MM.1S (cell line): ENCODE results near the gene KCNMA1.

ENCODE experiments used
- DNase-seq: peaks from one replicate; pipeline ENCODE4 v3.0.0-alpha.2; 2015
- H2AFZ ChIP-seq: fragments of 300-600 bp; sonication (generic); 2 replicates; pipeline ENCODE4 v1.6.0; 2016; ENCODE audit warnings: antibody characterized with exemption, low read length
- H3F3A ChIP-seq: fragments of 300-600 bp; sonication (generic); 2 replicates; pipeline ENCODE4 v1.6.1; 2016; ENCODE audit warnings: mild to moderate bottlenecking, antibody characterized with exemption, low read length, moderate library complexity, mixed read lengths; ENCODE audit not compliant: insufficient read depth
- H3K27ac ChIP-seq: fragments of 300-600 bp; sonication (generic); 2 replicates; pipeline ENCODE4 v1.5.1; 2016; ENCODE audit warnings: mild to moderate bottlenecking, low read length
- H3K27me3 ChIP-seq: fragments of 300-600 bp; sonication (generic); replicated peaks from 2 replicates; pipeline ENCODE4 v1.6.0; 2016; ENCODE audit warnings: low read length; ENCODE audit not compliant: insufficient read depth
- H3K36me3 ChIP-seq: fragments of 300-600 bp; sonication (generic); replicated peaks from 2 replicates; pipeline ENCODE4 v1.6.1; 2016; ENCODE audit warnings: mild to moderate bottlenecking, low read length, mixed read lengths; ENCODE audit not compliant: insufficient read depth
- H3K4me1 ChIP-seq: fragments of 300-600 bp; sonication (generic); 2 replicates; pipeline ENCODE4 v1.6.1; 2016; ENCODE audit warnings: low read length, mixed read lengths
- H3K4me2 ChIP-seq: fragments of 300-600 bp; sonication (generic); 2 replicates; pipeline ENCODE4 v1.6.0; 2016; ENCODE audit warnings: low read depth, low read length
- H3K4me3 ChIP-seq: fragments of 300-600 bp; sonication (generic); 2 replicates; pipeline ENCODE4 v1.5.1; 2016; ENCODE audit warnings: low read length, mixed read lengths
- H3K79me2 ChIP-seq: fragments of 300-600 bp; sonication (generic); 2 replicates; pipeline ENCODE4 v1.6.1; 2016; ENCODE audit warnings: mixed run types, low read length, mixed read lengths
- H3K9ac ChIP-seq: fragments of 300-600 bp; sonication (generic); 2 replicates; pipeline ENCODE4 v1.6.1; 2016; ENCODE audit warnings: low read length, mixed read lengths
- H3K9me2 ChIP-seq: fragments of 300-600 bp; sonication (generic); replicated peaks from 2 replicates; pipeline ENCODE4 v1.6.1; 2016; ENCODE audit warnings: mild to moderate bottlenecking, low read length, mixed read lengths; ENCODE audit not compliant: insufficient read depth
- H3K9me3 ChIP-seq: fragments of 300-600 bp; sonication (generic); replicated peaks from 2 replicates; pipeline ENCODE4 v1.6.1; 2016; ENCODE audit warnings: mild to moderate bottlenecking, low read length, mixed read lengths; ENCODE audit not compliant: insufficient read depth
- H4K20me1 ChIP-seq: fragments of 300-600 bp; sonication (generic); 2 replicates; pipeline ENCODE4 v1.6.1; 2016; ENCODE audit warnings: mild to moderate bottlenecking, low read length, moderate library complexity, mixed read lengths; ENCODE audit not compliant: insufficient read depth
- CTCF ChIP-seq: fragments of 300-600 bp; sonication (generic); IDR thresholded peaks from 2 replicates; pipeline ENCODE4 v1.5.1; 2016; ENCODE audit warnings: antibody characterized with exemption, low read length, mixed read lengths
- EZH2 ChIP-seq: fragments of 300-600 bp; sonication (generic); optimal IDR thresholded peaks from 2 replicates; pipeline ENCODE3; 2017; ENCODE audit warnings: low read depth, mild to moderate bottlenecking, antibody characterized with exemption, low read length, mixed read lengths
- EZH2phosphoT487 ChIP-seq: fragments of 300-600 bp; sonication (generic); IDR thresholded peaks from 2 replicates; pipeline ENCODE4 v1.6.1; 2018; ENCODE audit warnings: antibody characterized with exemption, low read length

KCNMA1 gene

GRCh38 chr10:77245953-77246352 is 391.7 kb downstream of the KCNMA1 start:
- Histone ChIP-seq H3K9me2 (no peaks in the 10 kb centered on the region), H3K27me3 (no peaks in the 10 kb centered on the region), H4K20me1 (no peaks in the 10 kb centered on the region), H3K36me3 (no peaks in the 10 kb centered on the region), H3K9ac (no peak overlapping the region), H3K79me2 (no peaks in the 10 kb centered on the region), H3F3A (0 out of 2 replicates have a peak, but pooled peaks cover 4% of the 10 kb centered on the region), H2AFZ (no peak overlapping the region), H3K27ac (no peak overlapping the region), H3K9me3 (no peaks in the 10 kb centered on the region), H3K4me1 (peaks cover 26% of the 10 kb centered on the region), H3K4me3 (no peak overlapping the region), H3K4me2 (no peak overlapping the region)
- no peak for DNase-seq
- TF ChIP-seq EZH2phosphoT487 (no peak), EZH2 (no peak), CTCF (no peak)

- Histone ChIP-seq H3K27ac (no peak overlapping the region), H3K4me2 (no peak overlapping the region), H3K27me3 (no peaks in the 10 kb centered on the region), H3K4me3 (no peak overlapping the region), H3K9ac (no peak overlapping the region), H2AFZ (no peak overlapping the region), H3K79me2 (no peaks in the 10 kb centered on the region), H3K36me3 (no peaks in the 10 kb centered on the region), H4K20me1 (no peaks in the 10 kb centered on the region), H3K9me3 (no peaks in the 10 kb centered on the region), H3K9me2 (no peaks in the 10 kb centered on the region), H3F3A (0 out of 2 replicates have a peak, but pooled peaks cover 4% of the 10 kb centered on the region), H3K4me1 (peaks cover 26% of the 10 kb centered on the region)
- no peak for DNase-seq
- TF ChIP-seq EZH2 = no peak
- no peak for TF ChIP-seq EZH2phosphoT487
- TF ChIP-seq CTCF = no peak
Measured at GRCh38 chr10:77244746-77245145, 392.9 kb downstream of the KCNMA1 start.

GRCh38 chr10:77244286-77244685 is 393.3 kb downstream of the KCNMA1 start:
- Histone ChIP-seq H3K4me3 (no peak overlapping the region), H2AFZ (no peak overlapping the region), H3K79me2 (no peaks in the 10 kb centered on the region), H3F3A (0 out of 2 replicates have a peak, but pooled peaks cover 4% of the 10 kb centered on the region), H3K9me3 (no peaks in the 10 kb centered on the region), H3K4me1 (peaks cover 26% of the 10 kb centered on the region), H3K27ac (no peak overlapping the region), H3K4me2 (no peak overlapping the region), H3K27me3 (no peaks in the 10 kb centered on the region), H3K36me3 (no peaks in the 10 kb centered on the region), H4K20me1 (no peaks in the 10 kb centered on the region), H3K9ac (no peak overlapping the region), H3K9me2 (no peaks in the 10 kb centered on the region)
- TF ChIP-seq EZH2 (no peak), EZH2phosphoT487 (no peak), CTCF (no peak)
- no peak for DNase-seq
